Hepatocyte (in vitro differentiated cells): Measurements from ENCODE around the gene ALDH9A1. TPM values are rescaled to one million over a fixed set of nuclear protein-coding genes. Genes with fewer than 3 reads are reported as not detected.

Experiments used
- DNase-seq: peaks from one replicate; pipeline ENCODE4 v3.0.0-alpha.2; 2016; ENCODE audit warnings: low spot score
- H2AFZ ChIP-seq: fragments of 200-600 bp; sonication (generic); 2 replicates; pipeline ENCODE4 v1.6.0; 2016; ENCODE audit warnings: antibody characterized with exemption, mild to moderate bottlenecking
- H3K27ac ChIP-seq: fragments of 200-600 bp; sonication (generic); 2 replicates; pipeline ENCODE4 v1.5.1; 2016; ENCODE audit warnings: mild to moderate bottlenecking
- H3K27me3 ChIP-seq: fragments of 200-600 bp; sonication (generic); 2 replicates; pipeline ENCODE4 v1.6.1; 2016
- H3K36me3 ChIP-seq: fragments of 200-600 bp; sonication (generic); replicated peaks from 2 replicates; pipeline ENCODE4 v1.5.1; 2016; ENCODE audit warnings: low read depth; ENCODE audit not compliant: insufficient read depth
- H3K4me1 ChIP-seq: fragments of 200-600 bp; sonication (generic); 2 replicates; pipeline ENCODE4 v1.5.1; 2016; ENCODE audit warnings: mild to moderate bottlenecking, moderate library complexity; ENCODE audit not compliant: insufficient read depth
- H3K4me2 ChIP-seq: fragments of 200-600 bp; sonication (generic); 2 replicates; pipeline ENCODE4 v1.6.0; 2016
- H3K4me3 ChIP-seq: fragments of 200-600 bp; sonication (generic); 2 replicates; pipeline ENCODE4 v1.5.1; 2016; ENCODE audit warnings: mild to moderate bottlenecking
- H3K79me2 ChIP-seq: fragments of 200-600 bp; sonication (generic); 2 replicates; pipeline ENCODE4 v1.6.0; 2017; ENCODE audit warnings: mild to moderate bottlenecking
- H3K9me2 ChIP-seq: fragments of 200-600 bp; sonication (generic); replicated peaks from 2 replicates; pipeline ENCODE4 v1.6.0; 2017; ENCODE audit warnings: mild to moderate bottlenecking; ENCODE audit not compliant: insufficient read depth
- H3K9me3 ChIP-seq: fragments of 200-600 bp; sonication (generic); 2 replicates; pipeline ENCODE4 v1.5.1; 2016; ENCODE audit warnings: low read depth, mild to moderate bottlenecking
- H4K20me1 ChIP-seq: fragments of 200-600 bp; sonication (generic); 2 replicates; pipeline ENCODE4 v1.6.0; 2016; ENCODE audit warnings: mild to moderate bottlenecking; ENCODE audit not compliant: insufficient read depth, poor library complexity, severe bottlenecking
- WGBS: methylation state at CpG from one replicate; pipeline ENCODE4 v1.1.6; 2016; ENCODE audit warnings: low lambda C conversion rate; ENCODE audit errors: missing lambda C conversion rate; 5-methylcytosine and 5-hydroxymethylcytosine counted together
- polyA plus RNA-seq: library from polyadenylated mRNA; unstranded; fragments of >200 nt; fragmentation: Nextera tagmentation; extraction: Ambion mirVana; gene quantifications from 2 replicates; pipeline ENCODE4 v1.2.1, GENCODE V29; 2016
- total RNA-seq: library from RNA; depleted of rRNA; stranded (reverse); fragments of >200 nt; gene quantifications from 2 replicates; pipeline ENCODE4 v1.2.3, GENCODE V29; 2014
- TF ChIP-seq, protein P1 (sequence below): fragments of 200-600 bp; sonication (generic); IDR thresholded peaks from 2 replicates; pipeline ENCODE4 v1.5.1; 2016; ENCODE audit warnings: antibody characterized with exemption, mild to moderate bottlenecking; ENCODE audit not compliant: poor library complexity

Gene ALDH9A1
- total and polyA plus RNA-seq, 2 experiments from 2014 or later = 58.6 to 63.8 TPM

- DNase-seq = no peak
- Histone ChIP-seq H3K27ac (no peak overlapping the region), H3K9me2 (no peaks in the 10 kb centered on the region), H4K20me1 (no peaks in the 10 kb centered on the region), H3K79me2 (no peaks in the 10 kb centered on the region), H3K9me3 (no peaks in the 10 kb centered on the region), H3K4me2 (no peak overlapping the region), H3K4me3 (no peak overlapping the region), H3K4me1 (no peaks in the 10 kb centered on the region), H2AFZ (no peak overlapping the region), H3K36me3 (no peaks in the 10 kb centered on the region), H3K27me3 (no peaks in the 10 kb centered on the region)
- 81% methylated on average over 1 of the region's 1 CpG for WGBS
- TF ChIP-seq, protein P1, sequence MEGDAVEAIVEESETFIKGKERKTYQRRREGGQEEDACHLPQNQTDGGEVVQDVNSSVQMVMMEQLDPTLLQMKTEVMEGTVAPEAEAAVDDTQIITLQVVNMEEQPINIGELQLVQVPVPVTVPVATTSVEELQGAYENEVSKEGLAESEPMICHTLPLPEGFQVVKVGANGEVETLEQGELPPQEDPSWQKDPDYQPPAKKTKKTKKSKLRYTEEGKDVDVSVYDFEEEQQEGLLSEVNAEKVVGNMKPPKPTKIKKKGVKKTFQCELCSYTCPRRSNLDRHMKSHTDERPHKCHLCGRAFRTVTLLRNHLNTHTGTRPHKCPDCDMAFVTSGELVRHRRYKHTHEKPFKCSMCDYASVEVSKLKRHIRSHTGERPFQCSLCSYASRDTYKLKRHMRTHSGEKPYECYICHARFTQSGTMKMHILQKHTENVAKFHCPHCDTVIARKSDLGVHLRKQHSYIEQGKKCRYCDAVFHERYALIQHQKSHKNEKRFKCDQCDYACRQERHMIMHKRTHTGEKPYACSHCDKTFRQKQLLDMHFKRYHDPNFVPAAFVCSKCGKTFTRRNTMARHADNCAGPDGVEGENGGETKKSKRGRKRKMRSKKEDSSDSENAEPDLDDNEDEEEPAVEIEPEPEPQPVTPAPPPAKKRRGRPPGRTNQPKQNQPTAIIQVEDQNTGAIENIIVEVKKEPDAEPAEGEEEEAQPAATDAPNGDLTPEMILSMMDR = no peak
These were observed 82.2 kb downstream of the ALDH9A1 start for GRCh38 chr1:165616054-165616612.

Other genes starting within 250 kb of the ALDH9A1 start
- gene LRRC52, start 154.6 kb downstream of the ALDH9A1 start, total RNA-seq = not detected in 2 replicates
- gene LRRC52, start 154.6 kb downstream of the ALDH9A1 start, polyA plus RNA-seq = not detected in 2 replicates
- gene MGST3, start 67.3 kb downstream of the ALDH9A1 start, total RNA-seq = 188 and 206 TPM in 2 replicates
- 470 and 478 TPM in 2 replicates for gene MGST3, start 67.3 kb downstream of the ALDH9A1 start, polyA plus RNA-seq
- 134 TPM in 2 replicates for gene TMCO1, start 70.3 kb upstream of the ALDH9A1 start, total RNA-seq
- 187 and 205 TPM in 2 replicates for gene TMCO1, start 70.3 kb upstream of the ALDH9A1 start, polyA plus RNA-seq
- gene UCK2, start 129.1 kb upstream of the ALDH9A1 start, total RNA-seq = 15.7 and 20.9 TPM in 2 replicates
- gene UCK2, start 129.1 kb upstream of the ALDH9A1 start, polyA plus RNA-seq = 22.2 and 27.9 TPM in 2 replicates